ENCODE results near the gene TMEM179B.
"Not testable (repeated sequence)": the region's sequence is repeated elsewhere in the genome, so short reads cannot be mapped to it uniquely, and the experiment has no call there.

Gene TMEM179B

GRCh38 chr11:62787005-62787759 lies at the start of gene TMEM179B:
TSS of gene TMEM179B (plus strand) at chr11:62787402. CDS start at chr11:62787432, 30 bp downstream.
- DNase-seq = peak; percentile 98

- no peak for DNase-seq
Measured at GRCh38 chr11:62747475-62748160, 39.6 kb upstream of the TMEM179B start.

GRCh38 chr11:62749931-62750330 lies 37.3 kb upstream of the TMEM179B start:
- DNase-seq = not testable (repeated sequence)

- DNase-seq = no peak
Measured at GRCh38 chr11:62752177-62752785, 34.9 kb upstream of the TMEM179B start.

GRCh38 chr11:62752994-62753735 lies 34.0 kb upstream of the TMEM179B start:
- DNase-seq = no peak

- peak; percentile 99 for DNase-seq
Measured at GRCh38 chr11:62753736-62754603, 33.2 kb upstream of the TMEM179B start, which contains the start of gene ZBTB3. TSS of gene ZBTB3 (minus strand) at chr11:62754160. CDS start at chr11:62753664, 496 bp downstream.

- DNase-seq = no peak
Measured at GRCh38 chr11:62755086-62755615, 32.1 kb upstream of the TMEM179B start.

- DNase-seq = no peak
Measured at GRCh38 chr11:62757846-62758788, 29.1 kb upstream of the TMEM179B start.

- not testable (repeated sequence) for DNase-seq
Measured at GRCh38 chr11:62760867-62761227, 26.4 kb upstream of the TMEM179B start.

- no peak for DNase-seq
Measured at GRCh38 chr11:62770778-62771143, 16.4 kb upstream of the TMEM179B start.

- peak; percentile 91 for DNase-seq
Measured at GRCh38 chr11:62771144-62772021, 15.8 kb upstream of the TMEM179B start, which contains the start of gene TAF6L. TSS of gene TAF6L (plus strand) at chr11:62771396. CDS start at chr11:62775784, 4,388 bp downstream.

- no peak for DNase-seq
Measured at GRCh38 chr11:62774407-62774806, 12.8 kb upstream of the TMEM179B start.

GRCh38 chr11:62775646-62776045 lies 11.6 kb upstream of the TMEM179B start:
- no peak for DNase-seq

GRCh38 chr11:62777389-62777788 lies 9.8 kb upstream of the TMEM179B start:
- DNase-seq = no peak

- no peak for DNase-seq
Measured at GRCh38 chr11:62778441-62778840, 8.8 kb upstream of the TMEM179B start.

- no peak for DNase-seq
Measured at GRCh38 chr11:62782753-62783152, 4.4 kb upstream of the TMEM179B start.

- DNase-seq = peak; percentile 82
Measured at GRCh38 chr11:62786318-62787004, 741 bp upstream of the TMEM179B start.

- no peak for DNase-seq
Measured at GRCh38 chr11:62788991-62789390, 1.8 kb downstream of the TMEM179B start.

GRCh38 chr11:62789576-62789975 lies 2.4 kb downstream of the TMEM179B start:
- no peak for DNase-seq

Measured in CD4-positive, alpha-beta T cell treated with Interleukin-4 for 4 hours (primary cell).